GM18870 (cell line): Measurements from ENCODE around the gene HOXB1.
A peak's percentile ranks its signal among the peaks of the same experiment; 100 is the strongest.

ENCODE experiments used
- ATAC-seq: cut with Tn5 transposase; IDR thresholded peaks from one replicate; pipeline ENCODE4 v1.9.1; 2021; ENCODE audit warnings: moderate library complexity; ENCODE audit not compliant: unreplicated experiment

The HOXB1 gene

GRCh38 chr17:48567646-48568354 is 37.0 kb upstream of the HOXB1 start:
- ATAC-seq: no peak

GRCh38 chr17:48567209-48567608 is 36.4 kb upstream of the HOXB1 start:
- no peak for ATAC-seq

GRCh38 chr17:48566717-48567116 is 35.9 kb upstream of the HOXB1 start:
- no peak for ATAC-seq

- ATAC-seq: no peak
Observed at GRCh38 chr17:48565925-48566710, 35.3 kb upstream of the HOXB1 start.

GRCh38 chr17:48565022-48565554 is 34.3 kb upstream of the HOXB1 start:
- ATAC-seq: no peak

GRCh38 chr17:48564188-48565021 is 33.6 kb upstream of the HOXB1 start:
- ATAC-seq: no peak

GRCh38 chr17:48563867-48564187 is 33.0 kb upstream of the HOXB1 start:
- no peak for ATAC-seq

- ATAC-seq: no peak
Observed at GRCh38 chr17:48563385-48563838, 32.6 kb upstream of the HOXB1 start.

- no peak for ATAC-seq
Observed at GRCh38 chr17:48562934-48563333, 32.1 kb upstream of the HOXB1 start.

GRCh38 chr17:48561884-48562810 is 31.3 kb upstream of the HOXB1 start:
- ATAC-seq: peak; percentile 57

- no peak for ATAC-seq
Observed at GRCh38 chr17:48559840-48560817, 29.3 kb upstream of the HOXB1 start.

GRCh38 chr17:48559122-48559839 is 28.5 kb upstream of the HOXB1 start:
- ATAC-seq: no peak

- ATAC-seq: no peak
Observed at GRCh38 chr17:48558831-48559121, 28.0 kb upstream of the HOXB1 start.

GRCh38 chr17:48558057-48558830 is 27.4 kb upstream of the HOXB1 start:
- no peak for ATAC-seq

- ATAC-seq: no peak
Observed at GRCh38 chr17:48556576-48557401, 26.0 kb upstream of the HOXB1 start.

GRCh38 chr17:48556229-48556575 is 25.4 kb upstream of the HOXB1 start:
- no peak for ATAC-seq
